Measurements from ENCODE around the gene B9D1. TPM values are rescaled to one million over a fixed set of nuclear protein-coding genes. Genes with fewer than 3 reads are reported as not detected.

The B9D1 gene
- total RNA-seq, 1 donor from 2014 or later = 7.8 TPM

DNA sequence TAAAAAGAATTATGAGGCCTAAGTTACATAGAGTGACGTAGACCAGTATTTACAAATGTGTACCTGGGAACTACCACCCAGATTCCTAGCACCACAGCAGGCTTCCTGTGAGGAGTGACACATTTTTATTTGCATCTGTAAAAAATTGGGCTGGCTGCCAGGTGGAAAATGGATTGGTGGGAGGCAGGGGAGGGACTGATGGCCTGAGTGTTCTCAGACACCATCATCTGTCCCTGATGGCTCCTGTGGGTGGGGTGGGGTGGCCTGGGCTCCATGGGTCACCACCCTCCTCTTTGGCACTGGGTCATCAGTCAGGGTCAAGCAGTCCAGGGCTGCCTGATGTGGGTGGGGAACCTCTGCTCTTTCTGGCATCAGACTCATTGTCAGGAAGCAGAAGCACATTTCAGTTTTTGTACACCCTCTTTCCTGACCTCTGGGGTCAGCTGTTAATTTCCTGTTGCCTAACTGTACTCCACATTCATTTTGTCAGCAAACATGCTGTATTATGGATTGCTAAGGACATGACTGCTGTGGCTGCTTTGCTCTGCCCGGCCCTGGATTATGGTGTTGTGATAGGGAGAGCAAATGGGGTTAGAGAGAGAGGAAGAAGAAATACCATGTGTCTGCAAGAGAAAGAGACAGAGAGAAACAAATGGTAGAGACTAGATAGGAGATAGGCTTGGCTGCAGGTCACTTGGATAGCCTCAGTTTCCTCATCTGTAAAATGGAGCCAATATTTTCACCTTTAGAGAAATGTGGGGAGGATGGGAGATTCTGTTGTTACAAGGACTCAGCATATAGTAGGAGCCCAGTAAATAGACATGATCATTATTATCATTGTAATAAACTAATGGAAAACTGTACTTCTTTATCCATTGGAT, 36.0 kb upstream of the B9D1 start:
- Mint-ChIP-seq H3K4me1 (ENCODE audit: low read depth, unreplicated experiment) (peaks cover 9% of the 10 kb centered on the region), H3K27me3 (ENCODE audit: unreplicated experiment) (peaks cover 1% of the 10 kb centered on the region), H3K4me3 (ENCODE audit: unreplicated experiment) (no peak overlapping the region), H3K27ac (ENCODE audit: unreplicated experiment) (no peak overlapping the region), H3K9me3 (ENCODE audit: unreplicated experiment) (no peaks in the 10 kb centered on the region), H3K36me3 (ENCODE audit: unreplicated experiment) (no peaks in the 10 kb centered on the region)
- TF ChIP-seq, protein P1, sequence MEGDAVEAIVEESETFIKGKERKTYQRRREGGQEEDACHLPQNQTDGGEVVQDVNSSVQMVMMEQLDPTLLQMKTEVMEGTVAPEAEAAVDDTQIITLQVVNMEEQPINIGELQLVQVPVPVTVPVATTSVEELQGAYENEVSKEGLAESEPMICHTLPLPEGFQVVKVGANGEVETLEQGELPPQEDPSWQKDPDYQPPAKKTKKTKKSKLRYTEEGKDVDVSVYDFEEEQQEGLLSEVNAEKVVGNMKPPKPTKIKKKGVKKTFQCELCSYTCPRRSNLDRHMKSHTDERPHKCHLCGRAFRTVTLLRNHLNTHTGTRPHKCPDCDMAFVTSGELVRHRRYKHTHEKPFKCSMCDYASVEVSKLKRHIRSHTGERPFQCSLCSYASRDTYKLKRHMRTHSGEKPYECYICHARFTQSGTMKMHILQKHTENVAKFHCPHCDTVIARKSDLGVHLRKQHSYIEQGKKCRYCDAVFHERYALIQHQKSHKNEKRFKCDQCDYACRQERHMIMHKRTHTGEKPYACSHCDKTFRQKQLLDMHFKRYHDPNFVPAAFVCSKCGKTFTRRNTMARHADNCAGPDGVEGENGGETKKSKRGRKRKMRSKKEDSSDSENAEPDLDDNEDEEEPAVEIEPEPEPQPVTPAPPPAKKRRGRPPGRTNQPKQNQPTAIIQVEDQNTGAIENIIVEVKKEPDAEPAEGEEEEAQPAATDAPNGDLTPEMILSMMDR (IDR thresholded peaks at IDR 0.05; ENCODE audit: partially characterized antibody, unreplicated experiment) = no peak
- no peak for DNase-seq

DNA sequence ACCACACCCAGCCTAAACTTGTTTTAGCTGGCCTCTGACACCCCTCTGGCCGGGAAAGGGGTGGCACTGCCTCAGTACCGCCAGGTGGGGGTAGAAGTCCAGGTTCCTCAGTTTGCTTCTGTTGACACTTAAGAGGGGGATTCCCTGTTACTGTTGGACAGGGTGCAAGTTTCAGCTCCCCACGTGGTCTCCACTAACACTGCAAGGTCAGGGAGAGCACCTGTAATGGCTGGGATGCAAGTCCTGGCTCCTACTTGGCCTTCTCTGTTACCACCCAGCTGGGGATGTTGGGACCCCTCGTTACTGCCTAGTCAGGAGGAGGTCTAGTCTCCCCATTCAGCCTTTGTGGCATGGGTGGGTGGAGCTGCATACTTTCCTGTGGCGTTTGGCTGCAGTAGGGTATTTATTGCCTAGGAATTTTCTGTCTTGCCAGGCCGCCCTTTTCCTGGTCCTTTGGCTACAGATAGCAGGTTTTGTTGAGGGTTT, 35.1 kb upstream of the B9D1 start:
- Mint-ChIP-seq H3K27me3 (ENCODE audit: unreplicated experiment) (peaks cover 1% of the 10 kb centered on the region), H3K36me3 (ENCODE audit: unreplicated experiment) (no peaks in the 10 kb centered on the region), H3K9me3 (ENCODE audit: unreplicated experiment) (peaks cover 1% of the 10 kb centered on the region), H3K4me3 (ENCODE audit: unreplicated experiment) (no peak overlapping the region), H3K4me1 (ENCODE audit: low read depth, unreplicated experiment) (peaks cover 9% of the 10 kb centered on the region), H3K27ac (ENCODE audit: unreplicated experiment) (no peak overlapping the region)
- no peak for DNase-seq
- TF ChIP-seq, protein P1 (IDR thresholded peaks at IDR 0.05; ENCODE audit: partially characterized antibody, unreplicated experiment) = no peak

DNA sequence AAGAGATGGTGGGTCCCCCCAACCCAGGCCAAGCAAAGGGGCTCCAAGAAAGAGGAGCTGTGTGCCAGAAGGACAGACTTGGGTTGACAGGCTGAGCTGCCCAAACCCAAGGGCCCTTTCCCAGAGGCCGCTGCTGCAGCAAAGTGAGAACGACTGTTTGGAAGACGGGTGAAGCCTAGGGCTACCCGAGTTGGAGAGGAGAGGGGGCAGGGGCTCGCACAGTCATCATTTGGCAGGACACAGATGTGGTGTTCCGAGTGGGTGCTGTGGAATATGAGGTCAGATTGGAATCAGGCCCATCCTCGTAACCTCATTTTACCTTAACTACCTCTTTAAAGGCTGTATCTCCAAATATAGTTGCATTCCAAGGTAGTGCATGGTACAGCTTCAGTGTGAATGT, 29.8 kb upstream of the B9D1 start:
- Mint-ChIP-seq H3K27me3 (ENCODE audit: unreplicated experiment) (peaks cover 9% of the 10 kb centered on the region), H3K9me3 (ENCODE audit: unreplicated experiment) (peaks cover 6% of the 10 kb centered on the region), H3K27ac (ENCODE audit: unreplicated experiment) (no peak overlapping the region), H3K4me1 (ENCODE audit: low read depth, unreplicated experiment) (peaks cover 13% of the 10 kb centered on the region), H3K4me3 (ENCODE audit: unreplicated experiment) (no peak overlapping the region), H3K36me3 (ENCODE audit: unreplicated experiment) (no peaks in the 10 kb centered on the region)
- TF ChIP-seq, protein P1 (IDR thresholded peaks at IDR 0.05; ENCODE audit: partially characterized antibody, unreplicated experiment) = no peak
- DNase-seq = no peak

DNA sequence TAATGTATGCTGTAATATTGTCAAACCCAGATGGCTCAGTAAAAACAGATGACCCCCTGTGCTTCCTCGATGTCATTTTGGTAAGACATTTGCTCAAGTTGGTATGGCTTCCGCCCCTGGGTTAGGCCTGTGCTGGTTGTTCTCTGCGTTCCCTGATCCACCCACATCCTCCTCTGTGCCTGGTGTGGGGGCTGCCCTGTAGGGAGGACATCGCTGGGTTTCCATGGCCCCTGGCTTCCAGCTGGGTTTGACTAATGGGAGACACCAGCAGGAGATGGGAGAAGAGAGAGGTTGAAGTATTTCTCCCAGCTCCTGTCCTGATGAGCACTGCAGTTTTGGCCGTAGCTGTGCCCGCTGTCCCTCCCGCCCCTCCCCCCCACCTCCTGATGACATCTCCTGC, 28.9 kb upstream of the B9D1 start:
- H3K9me3 Mint-ChIP-seq (ENCODE audit: unreplicated experiment) = peaks cover 7% of the 10 kb centered on the region
- DNase-seq = no peak
- H3K27ac Mint-ChIP-seq (ENCODE audit: unreplicated experiment) = no peak overlapping the region
- peaks cover 12% of the 10 kb centered on the region for H3K27me3 Mint-ChIP-seq (ENCODE audit: unreplicated experiment)
- peaks cover 15% of the 10 kb centered on the region for H3K4me1 Mint-ChIP-seq (ENCODE audit: low read depth, unreplicated experiment)
- no peak overlapping the region for H3K4me3 Mint-ChIP-seq (ENCODE audit: unreplicated experiment)
- TF ChIP-seq, protein P1 (IDR thresholded peaks at IDR 0.05; ENCODE audit: partially characterized antibody, unreplicated experiment) = no peak
- no peaks in the 10 kb centered on the region for H3K36me3 Mint-ChIP-seq (ENCODE audit: unreplicated experiment)

DNA sequence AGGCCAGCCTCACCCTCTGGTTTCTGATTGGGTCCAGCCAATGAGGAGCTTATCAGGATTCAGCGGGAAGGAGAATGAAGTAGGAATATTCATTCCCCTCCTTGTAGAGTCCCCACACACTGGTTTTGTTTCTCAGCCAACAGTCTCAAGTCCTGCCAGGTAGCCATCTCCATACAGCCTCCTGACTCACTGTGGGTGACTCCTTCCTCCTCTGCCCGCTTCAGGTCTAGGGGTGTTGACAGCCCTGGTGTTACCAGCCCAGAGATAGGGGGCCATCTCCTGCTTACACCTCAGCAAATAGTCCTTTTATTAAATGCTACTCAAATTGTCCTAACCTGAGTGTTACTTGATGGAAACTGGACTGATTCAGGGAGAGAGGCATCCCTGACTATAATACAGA, 28.4 kb upstream of the B9D1 start:
- Mint-ChIP-seq H3K9me3 (ENCODE audit: unreplicated experiment) (peaks cover 10% of the 10 kb centered on the region), H3K4me1 (ENCODE audit: low read depth, unreplicated experiment) (peaks cover 17% of the 10 kb centered on the region), H3K27ac (ENCODE audit: unreplicated experiment) (peak overlapping the region; percentile 24), H3K36me3 (ENCODE audit: unreplicated experiment) (no peaks in the 10 kb centered on the region), H3K27me3 (ENCODE audit: unreplicated experiment) (peaks cover 12% of the 10 kb centered on the region), H3K4me3 (ENCODE audit: unreplicated experiment) (no peak overlapping the region)
- DNase-seq = no peak
- TF ChIP-seq, protein P1 (IDR thresholded peaks at IDR 0.05; ENCODE audit: partially characterized antibody, unreplicated experiment) = no peak

Data from glutamatergic neuron (in vitro differentiated cells).